Endothelial cell of umbilical vein (primary cell): ENCODE results near the gene NTF3. TPM values are rescaled to one million over a fixed set of nuclear protein-coding genes. Genes with fewer than 3 reads are reported as not detected.

Experiments used
- BruUV-seq: library from RNA; stranded (reverse); fragments of 400-500 nt; replicated peaks from 2 replicates; lab custom pipeline; 2021; lab: Mats Ljungman, UMichigan
- CTCF ChIA-PET: fragments of 300-600, 350-600 bp; sonication (Branson Sonifier 250); formaldehyde crosslinking; loops from one replicate; lab custom pipeline; 2021; ENCODE audit warnings: antibody characterized with exemption, inconsistent platforms; lab: Charles Lee
- POLR2A ChIA-PET: fragments of 300-600, 350-600 bp; sonication (Branson Sonifier 250); formaldehyde crosslinking; loops from one replicate; lab custom pipeline; 2021; ENCODE audit warnings: antibody characterized with exemption, inconsistent platforms; lab: Charles Lee
- DNase-seq: peaks from one replicate; pipeline ENCODE4 v3.0.0-alpha.2; 2011; ENCODE audit warnings: low read depth, low spot score
- FAIRE-seq: peaks from 2 replicates; lab custom pipeline; 2011; peaks lifted over from hg19 to GRCh38; lab: Jason Lieb, UNC
- H2AFZ ChIP-seq: 2 replicates; pipeline ENCODE4 v1.6.0; 2012; ENCODE audit warnings: low read depth, low read length, control low read depth, inconsistent platforms
- H3K27ac ChIP-seq: 2 replicates; pipeline ENCODE4 v1.5.1; 2011; ENCODE audit warnings: low read depth, mild to moderate bottlenecking, control low read depth, low read length, moderate library complexity; ENCODE audit not compliant: insufficient read depth
- H3K27me3 ChIP-seq, 2 experiments: 2 replicates each; pipeline versions ENCODE4 v1.6.0 to v1.6.1; 2011; ENCODE audit warnings: low read length in 2 of 2, mixed read lengths in 1 of 2; ENCODE audit not compliant: control insufficient read depth in 2 of 2, insufficient read depth in 2 of 2
- H3K36me3 ChIP-seq, 2 experiments: 2 replicates in 1 of 2; 3 replicates in 1 of 2; pipeline ENCODE4 v1.5.1; 2011; ENCODE audit warnings: low read length in 2 of 2, mild to moderate bottlenecking in 1 of 2, moderate library complexity in 1 of 2; ENCODE audit not compliant: control insufficient read depth in 2 of 2, insufficient read depth in 2 of 2; ENCODE audit errors: extremely low read depth in 1 of 2
- H3K4me1 ChIP-seq: 3 replicates; pipeline ENCODE4 v1.5.1; 2011; ENCODE audit warnings: mild to moderate bottlenecking, low read length; ENCODE audit not compliant: control insufficient read depth, insufficient read depth; ENCODE audit errors: extremely low read depth
- H3K4me2 ChIP-seq: 2 replicates; pipeline ENCODE4 v1.6.1; 2011; ENCODE audit warnings: low read length, control low read depth, mixed read lengths; ENCODE audit not compliant: insufficient read depth
- H3K4me3 ChIP-seq, 3 experiments: fragments of 200-600 bp in 1 of 3; sonication (generic), shearing (Covaris generic) in 1 of 3; replicated peaks in 1 of 3; 2 replicates each; pipeline ENCODE4 v1.5.1; 2011 to 2016; ENCODE audit warnings: control low read depth in 3 of 3, low read length in 3 of 3, mild to moderate bottlenecking in 2 of 3, inconsistent platforms in 1 of 3, low read depth in 1 of 3, moderate library complexity in 1 of 3; ENCODE audit not compliant: insufficient read depth in 1 of 3
- H3K79me2 ChIP-seq: 2 replicates; pipeline ENCODE4 v1.6.0; 2012; ENCODE audit warnings: low read length, inconsistent platforms; ENCODE audit not compliant: control insufficient read depth, insufficient read depth
- H3K9ac ChIP-seq: replicated peaks from 2 replicates; pipeline ENCODE3; 2011; ENCODE audit warnings: low read length, control low read depth; ENCODE audit not compliant: insufficient read depth; ENCODE audit errors: extremely low read depth
- H3K9me1 ChIP-seq: replicated peaks from 3 replicates; pipeline ENCODE4 v1.6.0; 2011; ENCODE audit warnings: mild to moderate bottlenecking, low read length; ENCODE audit not compliant: control insufficient read depth, insufficient read depth; ENCODE audit errors: extremely low read depth
- H3K9me3 ChIP-seq: replicated peaks from 2 replicates; pipeline ENCODE4 v1.5.1; 2012; ENCODE audit warnings: low read length, inconsistent platforms; ENCODE audit not compliant: control insufficient read depth, insufficient read depth
- H4K20me1 ChIP-seq: replicated peaks from 2 replicates; pipeline ENCODE3; 2011; ENCODE audit warnings: mild to moderate bottlenecking, low read length; ENCODE audit not compliant: control insufficient read depth, insufficient read depth; ENCODE audit errors: extremely low read depth
- CTCF ChIP-seq, 2 donors: IDR thresholded peaks; 1 replicate in 1 of 2; 2 replicates in 1 of 2; pipeline ENCODE4 v1.5.1; 2011; ENCODE audit warnings: low read length in 2 of 2, mild to moderate bottlenecking in 2 of 2, moderate library complexity in 2 of 2, control low read depth in 1 of 2, inconsistent platforms in 1 of 2, low read depth in 1 of 2; ENCODE audit not compliant: insufficient read depth in 1 of 2; ENCODE audit errors: extremely low read depth in 1 of 2
- EZH2 ChIP-seq: IDR thresholded peaks from 2 replicates; pipeline ENCODE4 v1.6.1; 2012; ENCODE audit warnings: borderline replicate concordance, low read depth, mild to moderate bottlenecking, moderate library complexity, low read length, inconsistent platforms; ENCODE audit not compliant: severe bottlenecking
- FOS ChIP-seq: IDR thresholded peaks from 2 replicates; pipeline ENCODE4 v1.6.1; 2011; ENCODE audit warnings: mild to moderate bottlenecking, low read length, moderate library complexity, borderline replicate concordance; ENCODE audit not compliant: insufficient read depth
- GATA2 ChIP-seq: IDR thresholded peaks from 2 replicates; pipeline ENCODE4 v1.7.0; 2011; ENCODE audit warnings: low read depth, mild to moderate bottlenecking, moderate library complexity, mixed read lengths, low read length; ENCODE audit not compliant: insufficient read length, insufficient read depth
- JUN ChIP-seq: IDR thresholded peaks from 2 replicates; pipeline ENCODE4 v1.6.1; 2011; ENCODE audit warnings: borderline replicate concordance, low read depth; ENCODE audit not compliant: insufficient read length, insufficient read depth
- MAX ChIP-seq: IDR thresholded peaks from 2 replicates; pipeline ENCODE4 v1.6.1; 2011; ENCODE audit not compliant: insufficient read depth, insufficient read length
- MYC ChIP-seq: IDR thresholded peaks from one replicate; pipeline ENCODE4 v1.6.1; 2011; ENCODE audit warnings: mild to moderate bottlenecking, low read depth, low read length
- POLR2A ChIP-seq: IDR thresholded peaks from 2 replicates; pipeline ENCODE4 v1.6.1; 2012; ENCODE audit warnings: low read depth, mild to moderate bottlenecking, control low read depth, low read length
- POLR2AphosphoS5 ChIP-seq: IDR thresholded peaks from 2 replicates; pipeline ENCODE4 v1.6.1; 2012; ENCODE audit warnings: low read depth, mild to moderate bottlenecking, control low read depth, low read length, moderate library complexity; ENCODE audit not compliant: insufficient read depth
- dilution Hi-C: fragments of 300-500 bp; cut with MboI; formaldehyde crosslinking; loops from one replicate; pipeline ENCODE4 v1.15.0; 2019; ENCODE audit warnings: low sequenced_read_pairs; ENCODE audit not compliant: extremely low pct_ligation_motif_present
- intact Hi-C: fragments of 100-400 bp; cut with micrococcal nuclease; formaldehyde crosslinking; loops from one replicate; pipeline ENCODE4 v1.10.0; 2022
- polyA plus RNA-seq, 4 experiments: library from polyadenylated mRNA; depleted of rRNA in 3 of 4; stranded (reverse) in 3 of 4; unstranded in 1 of 4; fragments of >200 nt; gene quantifications; 2 replicates each; pipeline versions ENCODE4 v1.2.1 to v1.2.3, GENCODE V29; 2011 to 2012; ENCODE audit warnings: missing spikeins in 1 of 4
- total RNA-seq: library from RNA; stranded (reverse); gene quantifications from 2 replicates; pipeline ENCODE4 v1.2.3, GENCODE V29; 2021

The NTF3 gene
- total and polyA plus RNA-seq, 2 donors (not counting 3 experiments of a cell fraction or from before 2014, with no cell fraction given), result not detected

GRCh38 chr12:5416571-5416970 is 15.3 kb upstream of the NTF3 start:
- intact Hi-C loops (no loop called here), dilution Hi-C loops (no loop called here)
- Histone ChIP-seq H3K36me3 (no peaks in the 10 kb centered on the region), H3K27ac (no peak overlapping the region), H3K27me3 (peaks cover 2 to 12% of the 10 kb centered on the region in 2 experiments), H3K79me2 (no peaks in the 10 kb centered on the region), H4K20me1 (no peaks in the 10 kb centered on the region), H2AFZ (no peak overlapping the region), H3K4me1 (no peaks in the 10 kb centered on the region), H3K9me3 (no peaks in the 10 kb centered on the region), H3K9me1 (no peaks in the 10 kb centered on the region), H3K4me2 (no peak overlapping the region), H3K9ac (no peak overlapping the region), H3K4me3 (no peak overlapping the region)
- POLR2A ChIA-PET, result no interaction called here
- DNase-seq (no peak), FAIRE-seq (no peak)
- CTCF ChIA-PET, result no interaction called here
- no TSS peak for BruUV-seq
- TF ChIP-seq GATA2 (no peak), FOS (no peak), POLR2AphosphoS5 (no peak), JUN (no peak), EZH2 (no peak), MAX (no peak)

GRCh38 chr12:5417500-5417899 is 14.4 kb upstream of the NTF3 start:
- no peak for TF ChIP-seq CTCF (IDR thresholded peaks at IDR 0.05; ENCODE audit: extremely low read depth in 1 of 2, insufficient read depth in 1 of 2, low read depth in 1 of 2, low read length in 2 of 2)
- no peak for TF ChIP-seq POLR2A
- no peak for TF ChIP-seq FOS
- TF ChIP-seq MAX, result no peak
- TF ChIP-seq POLR2AphosphoS5, result no peak
- TF ChIP-seq EZH2, result no peak
- no peak for TF ChIP-seq JUN
- no peak for TF ChIP-seq GATA2
- TF ChIP-seq MYC, result no peak
- Histone ChIP-seq H3K4me3 (no peak overlapping the region), H3K9me1 (no peaks in the 10 kb centered on the region), H3K27me3 (peaks cover 3 to 11% of the 10 kb centered on the region in 2 experiments), H3K4me2 (no peak overlapping the region), H3K9me3 (no peaks in the 10 kb centered on the region), H3K9ac (no peak overlapping the region), H3K27ac (no peak overlapping the region), H2AFZ (no peak overlapping the region), H3K36me3 (no peaks in the 10 kb centered on the region), H4K20me1 (no peaks in the 10 kb centered on the region), H3K4me1 (no peaks in the 10 kb centered on the region), H3K79me2 (no peaks in the 10 kb centered on the region)
- FAIRE-seq (no peak), DNase-seq (no peak)
- ChIA-PET POLR2A (no interaction called here), CTCF (no interaction called here)
- intact Hi-C loops (no loop called here), dilution Hi-C loops (no loop called here)
- BruUV-seq, result no TSS peak
